RWPE2 (cell line): ENCODE data around the gene MORN1.

ENCODE experiments used
- ATAC-seq: fragments of 200-7000 bp; cut with Tn5 transposase; 3 replicates; pipeline ENCODE4 v1.9.1; 2021; ENCODE audit warnings: low read depth
- DNase-seq: peaks from one replicate; pipeline ENCODE4 v3.0.0-alpha.2; 2020; ENCODE audit warnings: low spot score
- H3K27ac ChIP-seq: fragments of 450-650 bp; 2 replicates; pipeline ENCODE4 v1.5.1; 2017; ENCODE audit warnings: mild to moderate bottlenecking; ENCODE audit not compliant: poor library complexity, severe bottlenecking
- H3K27me3 ChIP-seq: fragments of 250-450 bp; sonication (Bioruptor Pico); 2 replicates; pipeline ENCODE4 v1.5.1; 2021; ENCODE audit warnings: mild to moderate bottlenecking, moderate library complexity; ENCODE audit not compliant: insufficient read depth, poor library complexity, severe bottlenecking
- H3K36me3 ChIP-seq: fragments of 250-450 bp; sonication (Bioruptor Pico); 2 replicates; pipeline ENCODE4 v1.5.1; 2020; ENCODE audit warnings: low read depth, mild to moderate bottlenecking, moderate library complexity
- H3K4me1 ChIP-seq: fragments of 250-450 bp; sonication (Bioruptor Pico); 2 replicates; pipeline ENCODE4 v1.5.1; 2021; ENCODE audit warnings: mild to moderate bottlenecking, moderate library complexity; ENCODE audit not compliant: insufficient read depth, poor library complexity, severe bottlenecking
- H3K4me3 ChIP-seq: fragments of 250-450 bp; sonication (Bioruptor Pico); 2 replicates; pipeline ENCODE4 v1.5.1; 2021; ENCODE audit warnings: mild to moderate bottlenecking, moderate library complexity; ENCODE audit not compliant: severe bottlenecking
- H3K9me3 ChIP-seq: fragments of 250-450 bp; sonication (Bioruptor Pico); 2 replicates; pipeline ENCODE4 v1.5.1; 2021; ENCODE audit warnings: mild to moderate bottlenecking, moderate library complexity; ENCODE audit not compliant: severe bottlenecking
- CTCF ChIP-seq: fragments of 450-650 bp; IDR thresholded peaks from one replicate; pipeline ENCODE4 v1.5.1; 2017; ENCODE audit warnings: mild to moderate bottlenecking, moderate library complexity; ENCODE audit not compliant: poor library complexity, severe bottlenecking

MORN1 gene

DNA sequence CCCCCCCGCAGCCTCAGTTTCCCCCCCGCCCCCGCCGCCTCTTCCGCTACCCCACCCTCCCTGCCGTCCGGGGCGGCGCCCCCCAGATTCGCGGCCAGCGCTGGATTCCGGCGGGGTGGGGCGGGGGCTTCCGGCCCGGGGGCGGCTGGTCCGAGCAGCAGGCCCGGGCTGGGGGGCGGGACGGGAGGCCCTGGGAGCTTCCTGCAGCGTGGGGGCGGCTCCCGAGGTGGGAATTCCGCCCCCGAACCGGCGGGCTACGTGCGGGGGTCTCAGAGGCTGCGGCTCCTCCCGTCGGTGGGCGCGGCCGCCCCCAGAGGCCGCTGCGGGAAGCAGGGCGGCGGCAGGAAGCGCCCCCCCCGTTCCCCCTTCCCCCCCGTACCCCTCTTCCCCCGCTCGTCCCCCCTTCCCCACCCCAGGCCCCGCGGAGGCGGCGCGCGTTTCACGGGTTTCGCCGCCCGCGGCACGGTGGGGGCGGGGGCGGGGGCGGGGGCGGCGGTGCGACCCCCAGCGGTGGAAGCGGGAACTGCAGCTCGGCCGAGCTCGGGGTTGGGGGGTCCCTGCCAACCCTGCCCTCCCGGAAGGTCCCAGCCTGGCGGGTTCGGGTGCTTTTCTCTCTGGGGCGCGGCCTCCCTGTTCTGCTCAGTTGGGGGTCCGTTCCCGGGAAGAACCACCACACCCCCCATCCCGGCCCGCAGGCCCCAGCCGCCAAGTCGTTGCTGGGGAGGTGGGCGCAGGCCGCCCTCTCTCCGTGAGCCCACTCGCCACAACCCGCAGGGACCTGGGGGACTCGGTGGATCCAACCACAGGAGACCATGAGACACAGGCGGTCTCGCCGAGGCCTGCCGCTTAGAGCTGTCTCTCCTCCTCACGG, 76.3 kb downstream of the MORN1 start:
- ATAC-seq (peak; percentile 16; the same call in 2 of the 3 replicates), DNase-seq (no peak)
- TF ChIP-seq CTCF: peak; percentile 93
- Histone ChIP-seq H3K27ac (peak overlapping the region; percentile 71), H3K9me3 (no peaks in the 10 kb centered on the region), H3K4me1 (no peaks in the 10 kb centered on the region), H3K4me3 (peak overlapping the region; percentile 36), H3K36me3 (no peaks in the 10 kb centered on the region), H3K27me3 (no peaks in the 10 kb centered on the region)

DNA sequence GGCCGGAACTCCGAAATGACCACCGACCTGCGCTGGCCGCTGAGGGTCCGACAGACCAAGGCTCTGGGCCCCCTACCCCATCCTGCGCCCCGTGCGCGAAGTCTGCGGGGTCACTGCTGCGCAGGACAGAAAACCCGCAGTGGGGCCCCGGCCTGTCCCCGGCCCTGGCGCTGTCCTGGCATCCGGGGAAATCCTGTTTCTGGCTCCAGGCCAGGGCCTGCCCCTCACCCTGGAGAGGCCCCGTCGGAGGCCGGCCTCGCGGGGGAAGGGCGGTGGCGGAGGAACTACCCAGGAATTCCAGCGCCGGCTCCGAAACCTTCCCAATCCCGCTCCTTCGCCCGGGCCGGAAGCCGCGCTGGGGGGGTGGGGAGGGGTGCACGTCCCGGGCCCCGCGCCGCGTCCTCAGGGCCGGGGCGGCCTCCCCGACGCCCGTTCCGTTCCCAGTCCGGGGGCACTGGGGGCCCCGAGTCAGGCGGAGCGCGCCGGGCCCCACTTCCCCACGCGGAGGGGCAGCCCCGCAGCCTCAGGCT, 77.0 kb downstream of the MORN1 start:
- TF ChIP-seq CTCF: no peak
- Histone ChIP-seq H3K4me3 (peak overlapping the region; percentile 36), H3K27me3 (no peaks in the 10 kb centered on the region), H3K27ac (peak overlapping the region; percentile 71), H3K4me1 (no peaks in the 10 kb centered on the region), H3K36me3 (no peaks in the 10 kb centered on the region), H3K9me3 (no peaks in the 10 kb centered on the region)
- DNase-seq (no peak), ATAC-seq (peak; percentile 30)

DNA sequence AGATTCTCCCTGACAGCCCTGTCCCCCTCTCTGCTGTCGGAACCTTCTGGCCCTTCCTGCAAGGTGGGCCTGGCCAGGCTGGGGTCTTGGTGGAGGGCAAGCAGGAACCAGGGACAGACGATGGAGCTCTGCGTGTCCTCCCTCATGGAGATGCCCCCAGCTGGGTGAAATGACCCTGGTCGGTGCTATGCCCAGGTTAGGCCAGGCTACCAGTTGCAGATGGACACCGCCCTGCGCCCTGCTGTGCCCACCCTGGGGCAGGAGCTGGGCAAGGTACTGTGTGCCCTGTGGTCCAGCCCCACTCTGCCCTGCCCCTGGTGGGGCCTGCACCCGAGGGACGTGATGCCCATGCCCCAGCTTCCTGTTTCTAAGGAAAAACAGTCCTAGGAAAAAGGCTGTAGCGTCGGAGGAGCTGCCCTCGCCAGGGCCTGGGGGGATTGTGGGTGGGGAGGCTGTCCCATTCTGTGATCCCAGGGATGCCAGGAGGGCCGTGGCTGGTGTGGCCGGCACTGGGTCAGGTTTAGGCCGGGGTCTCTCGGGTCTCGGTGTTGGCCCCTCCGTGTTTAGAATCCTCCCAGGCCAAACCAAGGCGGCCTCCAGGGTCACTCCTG, 77.6 kb downstream of the MORN1 start:
- no peaks in the 10 kb centered on the region for H3K4me1 ChIP-seq
- no peak for TF ChIP-seq CTCF

DNA sequence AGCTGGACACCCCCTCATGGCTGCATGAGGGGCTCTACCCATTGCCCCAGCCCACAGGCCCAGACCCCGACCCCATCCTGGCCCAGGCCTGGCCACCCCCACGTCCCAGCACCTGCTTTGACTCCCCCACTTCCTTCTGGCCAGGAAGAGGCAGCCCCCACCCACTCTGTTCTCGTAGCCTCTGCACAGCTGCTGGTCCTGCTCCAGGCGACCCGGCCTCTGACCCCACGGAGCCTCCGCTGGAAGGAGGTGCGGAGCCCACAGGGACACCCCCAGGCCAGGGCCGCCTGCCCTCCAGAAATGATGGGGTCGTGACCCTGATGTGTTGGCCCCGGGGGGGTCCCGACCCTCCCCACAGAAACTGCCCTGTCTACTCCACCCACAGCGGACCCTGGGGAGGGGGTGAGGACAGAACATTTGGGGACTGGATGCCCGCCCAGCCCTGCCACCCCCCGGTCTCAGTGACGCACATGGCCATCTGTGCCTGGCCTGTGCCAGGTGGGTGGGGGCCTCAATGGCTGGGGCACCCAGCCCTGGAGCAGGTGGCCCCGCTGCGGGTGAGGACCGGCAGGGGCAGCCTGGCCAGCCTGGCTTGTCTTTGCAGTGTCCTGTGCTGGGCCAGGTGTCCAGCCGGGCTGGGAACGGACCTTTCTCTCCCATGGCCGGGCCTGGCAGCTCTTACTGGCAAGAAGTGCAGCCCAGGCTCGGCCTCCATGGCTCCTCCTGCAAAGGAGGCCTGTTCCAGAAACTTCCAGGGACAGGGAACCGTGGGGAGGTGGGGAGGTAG, 78.6 kb downstream of the MORN1 start:
- H3K27me3 ChIP-seq: no peaks in the 10 kb centered on the region
- ATAC-seq (no peak), DNase-seq (no peak)
- H3K4me3 ChIP-seq: no peak overlapping the region
- H3K27ac ChIP-seq: peak overlapping the region; percentile 71
- H3K4me1 ChIP-seq: no peaks in the 10 kb centered on the region
- TF ChIP-seq CTCF: no peak
- H3K9me3 ChIP-seq: no peaks in the 10 kb centered on the region
- H3K36me3 ChIP-seq: peaks cover 8% of the 10 kb centered on the region

More for the DNA sequence above, 77.6 kb downstream of the MORN1 start:
- ATAC-seq: no peak
- no peak for DNase-seq
- Histone ChIP-seq H3K9me3 (no peaks in the 10 kb centered on the region), H3K36me3 (peaks cover 3% of the 10 kb centered on the region; the same call in 1 of the 2 replicates), H3K27ac (peak overlapping the region; percentile 71), H3K4me3 (peak overlapping the region; percentile 36), H3K27me3 (no peaks in the 10 kb centered on the region)
